Activated CD4-positive, CD25-positive, alpha-beta regulatory T cell treated with anti-CD3 and anti-CD28 coated beads, Interleukin-2, amount 50 U/mL, for 72 hours (primary cell): ENCODE measurements around the gene FADS2.

Source experiments
- DNase-seq: peaks from one replicate; pipeline ENCODE4 v3.0.0; 2021

The FADS2 gene

GRCh38 chr11:61851113-61851899, 23.2 kb downstream of the FADS2 start:
- no peak for DNase-seq

GRCh38 chr11:61851900-61852295, 23.8 kb downstream of the FADS2 start:
- DNase-seq: no peak

- DNase-seq: no peak
These were observed 25.6 kb downstream of the FADS2 start for GRCh38 chr11:61853698-61854169.

GRCh38 chr11:61854206-61854895, 26.3 kb downstream of the FADS2 start:
- no peak for DNase-seq

- DNase-seq: no peak
These were observed 27.0 kb downstream of the FADS2 start for GRCh38 chr11:61854966-61855714.

GRCh38 chr11:61855939-61856680, 28.0 kb downstream of the FADS2 start:
- DNase-seq: no peak

- DNase-seq: no peak
These were observed 32.2 kb downstream of the FADS2 start for GRCh38 chr11:61860054-61860903.

GRCh38 chr11:61861634-61862033, 33.5 kb downstream of the FADS2 start:
- DNase-seq: no peak

- DNase-seq: no peak
These were observed 34.8 kb downstream of the FADS2 start for GRCh38 chr11:61862714-61863547.

GRCh38 chr11:61863548-61864081, 35.5 kb downstream of the FADS2 start:
- DNase-seq: no peak

- DNase-seq: no peak
These were observed 37.0 kb downstream of the FADS2 start for GRCh38 chr11:61864814-61865775.

- no peak for DNase-seq
These were observed 38.3 kb downstream of the FADS2 start for GRCh38 chr11:61866231-61866957.

GRCh38 chr11:61866958-61867343, 38.9 kb downstream of the FADS2 start:
- DNase-seq: no peak

- DNase-seq: no peak
These were observed 40.7 kb downstream of the FADS2 start for GRCh38 chr11:61868571-61869428.

- no peak for DNase-seq
These were observed 41.3 kb downstream of the FADS2 start for GRCh38 chr11:61869429-61869707.

- DNase-seq: no peak
These were observed 41.8 kb downstream of the FADS2 start for GRCh38 chr11:61869708-61870451.

GRCh38 chr11:61870541-61871031, 42.5 kb downstream of the FADS2 start:
- no peak for DNase-seq
